Spleen (tissue), 11 donors: ENCODE data around the gene SLC35F1. TPM values are rescaled to one million over a fixed set of nuclear protein-coding genes. Genes with fewer than 3 reads are reported as not detected.

Experiments
- DNase-seq: peaks from one replicate; pipeline ENCODE4 v3.0.0-alpha.2; 2020
- H3K27ac ChIP-seq, 8 donors: fragments of 200-600 bp; sonication (generic) in 7 of 8; 1 replicate in 4 of 8; 2 replicates in 4 of 8; pipeline versions ENCODE4 v1.5.0 to v1.8.0; 2016 to 2021; ENCODE audit warnings: inconsistent platforms in 4 of 8, mild to moderate bottlenecking in 4 of 8, moderate library complexity in 1 of 8
- H3K27me3 ChIP-seq, 7 donors: fragments of 200-600 bp; sonication (generic) in 6 of 7; replicated peaks in 1 of 7; 1 replicate in 4 of 7; 2 replicates in 3 of 7; pipeline versions ENCODE4 v1.5.0 to v1.8.0; 2016 to 2021; ENCODE audit warnings: inconsistent platforms in 3 of 7, mild to moderate bottlenecking in 1 of 7
- H3K36me3 ChIP-seq, 6 donors: fragments of 200-600 bp; sonication (generic) in 5 of 6; 1 replicate in 4 of 6; 2 replicates in 2 of 6; pipeline versions ENCODE4 v1.5.0 to v1.8.0; 2016 to 2021; ENCODE audit warnings: inconsistent platforms in 2 of 6
- H3K4me1 ChIP-seq, 6 donors: fragments of 200-600 bp; sonication (generic) in 5 of 6; 1 replicate in 3 of 6; 2 replicates in 3 of 6; pipeline versions ENCODE4 v1.5.0 to v1.8.0; 2016 to 2021; ENCODE audit warnings: inconsistent platforms in 3 of 6
- H3K4me3 ChIP-seq, 8 donors: fragments of 200-600 bp; sonication (generic) in 7 of 8; 1 replicate in 4 of 8; 2 replicates in 4 of 8; pipeline versions ENCODE4 v1.5.0 to v1.8.0; 2016 to 2021; ENCODE audit warnings: inconsistent platforms in 4 of 8, mild to moderate bottlenecking in 4 of 8, moderate library complexity in 2 of 8
- H3K9me3 ChIP-seq, 8 donors: fragments of 200-600 bp; sonication (generic) in 7 of 8; 1 replicate in 4 of 8; 2 replicates in 4 of 8; pipeline versions ENCODE4 v1.5.0 to v1.8.0; 2016 to 2021; ENCODE audit warnings: inconsistent platforms in 4 of 8
- CTCF ChIP-seq, 11 experiments: fragments of 200-600 bp in 7 of 11; fragments of 450-650 bp in 4 of 11; sonication (generic) in 4 of 11; IDR thresholded peaks in 8 of 11; conservative IDR thresholded peaks in 3 of 11; 1 replicate in 7 of 11; 2 replicates in 4 of 11; pipeline versions ENCODE4 v1.4.0 to v1.8.0; 2016 to 2021; ENCODE audit warnings: antibody characterized with exemption in 11 of 11, inconsistent platforms in 4 of 11, mild to moderate bottlenecking in 1 of 11
- POLR2A ChIP-seq, 3 donors: fragments of 450-650 bp; IDR thresholded peaks; one replicate each; pipeline ENCODE4 v1.5.1; 2017; ENCODE audit warnings: antibody characterized with exemption in 3 of 3, mild to moderate bottlenecking in 1 of 3
- POLR2AphosphoS5 ChIP-seq, 3 donors: sonication (generic); formaldehyde crosslinking; IDR thresholded peaks; one replicate each; pipeline ENCODE4 v1.5.1; 2017; ENCODE audit warnings: antibody characterized with exemption in 3 of 3
- WGBS, 5 donors: extraction: QIAGEN DNeasy Blood & Tissue Kit in 3 of 5; methylation state at CpG; one replicate each; pipeline versions ENCODE4 v1.1.5 to v1.1.7; 2013 to 2018; 5-methylcytosine and 5-hydroxymethylcytosine counted together
- intact Hi-C: fragments of 100-400 bp; cut with DNase I; formaldehyde crosslinking; loops from one replicate; pipeline ENCODE4 v1.15.0; 2023; ENCODE audit warnings: low total_unique reads
- polyA plus RNA-seq, 3 donors: library from polyadenylated mRNA; stranded (reverse); fragments of 200-250 nt; gene quantifications; one replicate each; pipeline ENCODE4 v1.2.1, GENCODE V29; 2013
- total RNA-seq, 7 donors: library from RNA; depleted of rRNA in 3 of 7; stranded (reverse); fragments of >200 nt in 3 of 7; fragmentation: NEBNext Ultra II Directional in 4 of 7; extraction: Animal tissue kit (Norgen Biotek cat#: 25700) in 4 of 7; gene quantifications; one replicate each; pipeline versions ENCODE4 v1.1.0 to v1.2.1, GENCODE V29; 2016 to 2021
- donor health status: healthy with polysubstance abuse.
- donor health status: DM: no; HTN: no; CAD: no; lungs with moderate emphysema.
- donor health status: DM: no; HTN: no; CAD: no.
- donor health status: Bipolar disorder and iron deficiency.
- donor health status: healthy.
- donor health status: DM: no; HTN: no; CAD: no.
- donor health status: DM: yes; HTN: yes; CAD: no.

Gene SLC35F1
- total and polyA plus RNA-seq, 10 donors = 0.13 to 4.0 (median 1.6) TPM

- Histone ChIP-seq H3K36me3 (no peaks in the 10 kb centered on the region), H3K27me3 (no peaks in the 10 kb centered on the region), H3K9me3 (no peaks in the 10 kb centered on the region), H3K4me1 (no peaks in the 10 kb centered on the region), H3K27ac (no peak overlapping the region), H3K4me3 (no peak overlapping the region)
- no peak for TF ChIP-seq CTCF (IDR thresholded peaks at IDR 0.05 in 8 of 11, conservative IDR thresholded peaks at IDR 0.05 in 3 of 11)
- TF ChIP-seq POLR2AphosphoS5 (IDR thresholded peaks at IDR 0.05) = no peak
- no peak for TF ChIP-seq POLR2A (IDR thresholded peaks at IDR 0.05)
- DNase-seq = no peak
- intact Hi-C loops = no loop called here
Observed at GRCh38 chr6:118152524-118152923, 245.5 kb downstream of the SLC35F1 start.

- intact Hi-C loops = no loop called here
- no peaks in the 10 kb centered on the region for H3K27me3 ChIP-seq
- no peak overlapping the region for H3K27ac ChIP-seq
- WGBS, 5 donors = 77 to 93% (median 91%) methylated on average over 1 of the region's 1 CpG
- TF ChIP-seq POLR2A (IDR thresholded peaks at IDR 0.05) (no peak), POLR2AphosphoS5 (IDR thresholded peaks at IDR 0.05) (no peak), CTCF (IDR thresholded peaks at IDR 0.05 in 8 of 11, conservative IDR thresholded peaks at IDR 0.05 in 3 of 11) (no peak)
- no peaks in the 10 kb centered on the region for H3K36me3 ChIP-seq
- no peaks in the 10 kb centered on the region for H3K4me1 ChIP-seq
- H3K9me3 ChIP-seq = no peaks in the 10 kb centered on the region
- no peak overlapping the region for H3K4me3 ChIP-seq
- DNase-seq = no peak
Observed at GRCh38 chr6:118161343-118161742, 254.3 kb downstream of the SLC35F1 start.

- intact Hi-C loops = no loop called here
- no peaks in the 10 kb centered on the region for H3K9me3 ChIP-seq
- H3K27ac ChIP-seq = no peak overlapping the region
- no peak overlapping the region for H3K4me3 ChIP-seq
- no peak for DNase-seq
- TF ChIP-seq CTCF (IDR thresholded peaks at IDR 0.05 in 8 of 11, conservative IDR thresholded peaks at IDR 0.05 in 3 of 11) = no peak
- no peak for TF ChIP-seq POLR2AphosphoS5 (IDR thresholded peaks at IDR 0.05)
- no peak for TF ChIP-seq POLR2A (IDR thresholded peaks at IDR 0.05)
- H3K27me3 ChIP-seq = no peaks in the 10 kb centered on the region
- H3K36me3 ChIP-seq = no peaks in the 10 kb centered on the region
- H3K4me1 ChIP-seq = no peaks in the 10 kb centered on the region
- 57 to 91% (median 84%) methylated on average over 1 of the region's 1 CpG for whole genome bisulfite sequencing, 5 donors
Observed at GRCh38 chr6:118163542-118163941, 256.5 kb downstream of the SLC35F1 start.

GRCh38 chr6:118165500-118165899, 258.4 kb downstream of the SLC35F1 start:
- no peaks in the 10 kb centered on the region for H3K36me3 ChIP-seq
- WGBS, 5 donors = 75 to 96% (median 83%) methylated on average over 1 of the region's 1 CpG
- intact Hi-C loops = no loop called here
- H3K4me1 ChIP-seq = no peaks in the 10 kb centered on the region
- H3K9me3 ChIP-seq = no peaks in the 10 kb centered on the region
- no peak overlapping the region for H3K4me3 ChIP-seq
- no peak overlapping the region for H3K27ac ChIP-seq
- TF ChIP-seq CTCF (IDR thresholded peaks at IDR 0.05 in 8 of 11, conservative IDR thresholded peaks at IDR 0.05 in 3 of 11) (no peak), POLR2A (IDR thresholded peaks at IDR 0.05) (no peak), POLR2AphosphoS5 (IDR thresholded peaks at IDR 0.05) (no peak)
- DNase-seq = no peak
- no peaks in the 10 kb centered on the region for H3K27me3 ChIP-seq
